A549 (cell line): Measurements from ENCODE around the gene PCGF6. TPM values are rescaled to one million over a fixed set of nuclear protein-coding genes. Genes with fewer than 3 reads are reported as not detected.

Experiments
- ATAC-seq, 2 experiments: fragments of 200-7000 bp in 1 of 2; fragments of >200 bp in 1 of 2; cut with Nextera tagmentation in 1 of 2; cut with Tn5 transposase in 1 of 2; 3 replicates each; pipeline versions ENCODE4 v1.8.0 to v1.9.1; 2018 to 2020; ENCODE audit warnings: mild to moderate bottlenecking in 1 of 2, moderate library complexity in 1 of 2
- CTCF ChIA-PET: fragments of 300-600 bp; sonication (Branson Sonifier 250); formaldehyde crosslinking; extraction: SDS; loops from one replicate; lab custom pipeline; 2021; ENCODE audit warnings: antibody characterized with exemption, inconsistent platforms; lab: Yijun Ruan, JAX
- POLR2A ChIA-PET: fragments of 350-600 bp; formaldehyde crosslinking; extraction: SDS; loops from one replicate; lab custom pipeline; 2021; ENCODE audit warnings: antibody characterized with exemption, inconsistent platforms; lab: Yijun Ruan, JAX
- DNase-seq, 2 experiments: peaks; one replicate each; pipeline versions ENCODE4 v3.0.0 to v3.0.0-alpha.2; 2011 to 2016; ENCODE audit warnings: low read depth in 1 of 2, low spot score in 1 of 2
- FAIRE-seq: peaks from 2 replicates; lab custom pipeline; 2011; peaks lifted over from hg19 to GRCh38; lab: Jason Lieb, UNC
- H3K27ac ChIP-seq, 2 experiments: fragments of >200 bp; sonication (Bioruptor Twin); formaldehyde crosslinking; 3 replicates each; pipeline ENCODE4 v1.5.1; 2016 to 2017
- H3K4me1 ChIP-seq: fragments of >200 bp; sonication (Bioruptor Twin); formaldehyde crosslinking; 3 replicates; pipeline ENCODE4 v1.6.1; 2016
- H3K4me2 ChIP-seq: fragments of >200 bp; sonication (Bioruptor Twin); formaldehyde crosslinking; 3 replicates; pipeline ENCODE4 v1.6.1; 2016
- H3K4me3 ChIP-seq: fragments of >200 bp; sonication (Bioruptor Twin); formaldehyde crosslinking; 3 replicates; pipeline ENCODE4 v1.5.1; 2016
- H3K9me3 ChIP-seq: fragments of >200 bp; sonication (Bioruptor Twin); formaldehyde crosslinking; 3 replicates; pipeline ENCODE4 v1.6.1; 2016
- CBX2 ChIP-seq: fragments of 200-600 bp; sonication (generic); IDR thresholded peaks from 2 replicates; pipeline ENCODE4 v1.6.1; 2016; ENCODE audit warnings: low read depth, mild to moderate bottlenecking, borderline replicate concordance
- CEBPB ChIP-seq, 2 experiments: fragments of >200 bp in 1 of 2; sonication (Bioruptor Twin) in 1 of 2; formaldehyde crosslinking in 1 of 2; IDR thresholded peaks; 2 replicates each; pipeline ENCODE4 v1.6.1; 2012 to 2016
- EHF ChIP-seq: fragments of 250-450 bp; sonication (Bioruptor Pico); IDR thresholded peaks from 2 replicates; pipeline ENCODE4 v1.5.0; 2020; ENCODE audit warnings: mild to moderate bottlenecking
- FOXS1 ChIP-seq: fragments of 250-450 bp; sonication (Bioruptor Pico); IDR thresholded peaks from 2 replicates; pipeline ENCODE4 v1.5.0; 2020; ENCODE audit warnings: mild to moderate bottlenecking, moderate library complexity
- GATA3 ChIP-seq: IDR thresholded peaks from 2 replicates; pipeline ENCODE4 v1.6.1; 2012; ENCODE audit warnings: borderline replicate concordance
- HEYL ChIP-seq: fragments of 250-450 bp; sonication (Bioruptor Pico); IDR thresholded peaks from 2 replicates; pipeline ENCODE4 v1.8.0; 2021; ENCODE audit warnings: mild to moderate bottlenecking, moderate library complexity
- HOXB5 ChIP-seq: fragments of 250-450 bp; sonication (Bioruptor Pico); IDR thresholded peaks from 2 replicates; pipeline ENCODE4 v1.5.0; 2020; ENCODE audit warnings: mild to moderate bottlenecking, moderate library complexity
- JUN ChIP-seq, 2 experiments: fragments of >200 bp; sonication (Bioruptor Twin); formaldehyde crosslinking; IDR thresholded peaks; 2 replicates in 1 of 2; 3 replicates in 1 of 2; pipeline ENCODE4 v1.6.1; 2016 to 2017
- KDM1A ChIP-seq: fragments of 200-600 bp; sonication (generic); IDR thresholded peaks from 2 replicates; pipeline ENCODE4 v1.6.1; 2016; ENCODE audit warnings: low read depth, mild to moderate bottlenecking
- MYC ChIP-seq: IDR thresholded peaks from 2 replicates; pipeline ENCODE4 v1.6.1; 2012; ENCODE audit warnings: mild to moderate bottlenecking, inconsistent platforms, low read length, improper control_type of control experiment, borderline replicate concordance
- POLR2AphosphoS2 ChIP-seq: conservative IDR thresholded peaks from 2 replicates; pipeline ENCODE4 v1.6.1; 2012; ENCODE audit warnings: low read length, improper control_type of control experiment, inconsistent platforms
- RNF2 ChIP-seq: fragments of 200-600 bp; sonication (generic); IDR thresholded peaks from 2 replicates; pipeline ENCODE4 v1.6.1; 2016; ENCODE audit warnings: low read depth, mild to moderate bottlenecking, antibody characterized with exemption, moderate library complexity, borderline replicate concordance
- SMC3 ChIP-seq: fragments of >200 bp; sonication (Bioruptor Twin); formaldehyde crosslinking; IDR thresholded peaks from 3 replicates; pipeline ENCODE4 v1.6.1; 2018; ENCODE audit warnings: inconsistent platforms
- SREBF2 ChIP-seq: fragments of 450-650 bp; IDR thresholded peaks from 2 replicates; pipeline ENCODE4 v1.6.1; 2014; ENCODE audit warnings: mild to moderate bottlenecking, moderate library complexity
- TFCP2L1 ChIP-seq: fragments of 250-450 bp; sonication (Bioruptor Pico); IDR thresholded peaks from 2 replicates; pipeline ENCODE4 v1.5.0; 2021; ENCODE audit warnings: mild to moderate bottlenecking
- ZFP36 ChIP-seq: fragments of 450-650 bp; IDR thresholded peaks from 2 replicates; pipeline ENCODE4 v1.6.1; 2014; ENCODE audit warnings: borderline replicate concordance; ENCODE audit not compliant: partially characterized antibody
- ZNF302 ChIP-seq: fragments of 250-450 bp; sonication (Bioruptor Pico); IDR thresholded peaks from 2 replicates; pipeline ENCODE4 v1.9.0; 2021; ENCODE audit warnings: inconsistent platforms, mild to moderate bottlenecking, moderate library complexity
- ZSCAN20 ChIP-seq: fragments of 250-450 bp; sonication (Bioruptor Pico); IDR thresholded peaks from 2 replicates; pipeline ENCODE4 v1.8.0; 2022; ENCODE audit warnings: mild to moderate bottlenecking, moderate library complexity
- WGBS: methylation state at CpG from one replicate; pipeline ENCODE4 v1.1.6; 2017; ENCODE audit errors: missing lambda C conversion rate; 5-methylcytosine and 5-hydroxymethylcytosine counted together
- polyA minus RNA-seq: library from RNA; depleted of rRNA, polyadenylated mRNA; stranded (reverse); fragments of >200 nt; gene quantifications from 2 replicates; pipeline ENCODE4 v1.2.3, GENCODE V29; 2011; rRNA and poly(A)+ RNA removed
- polyA plus RNA-seq, 4 experiments: library from polyadenylated mRNA; depleted of rRNA in 3 of 4; stranded (reverse); fragments of >200 nt; fragmentation: RNase III in 1 of 4; extraction: RNeasy Plus Mini Kit Qiagen cat#74134 plus additional on column Dnase treatment in 1 of 4; gene quantifications; 2 replicates in 3 of 4; 3 replicates in 1 of 4; pipeline ENCODE4 v1.2.3, GENCODE V29; 2011 to 2017
- TF ChIP-seq, protein P1 (sequence below): fragments of >200 bp; sonication (Bioruptor Twin); formaldehyde crosslinking; IDR thresholded peaks from 2 replicates; pipeline ENCODE4 v1.6.1; 2016
- TF ChIP-seq, protein P2 (sequence below): fragments of 450-650 bp; IDR thresholded peaks from 2 replicates; pipeline ENCODE4 v1.6.1; 2014; ENCODE audit warnings: antibody characterized with exemption
- TF ChIP-seq, protein P3 (sequence below): IDR thresholded peaks from 2 replicates; pipeline ENCODE4 v1.6.1; 2012
- TF ChIP-seq, protein P4 (sequence below): fragments of >200 bp; sonication (Bioruptor Twin); formaldehyde crosslinking; IDR thresholded peaks from 3 replicates; pipeline ENCODE4 v1.6.1; 2016
- TF ChIP-seq, protein P5 (sequence below): fragments of 200-600 bp; sonication (generic); IDR thresholded peaks from 2 replicates; pipeline ENCODE4 v1.6.1; 2016; ENCODE audit warnings: antibody characterized with exemption, mild to moderate bottlenecking, moderate library complexity
- TF ChIP-seq, protein P6 (sequence below): fragments of 150-350 bp; IDR thresholded peaks from 2 replicates; pipeline ENCODE4 v1.6.1; 2014; ENCODE audit warnings: low read depth, mild to moderate bottlenecking, low read length
- TF ChIP-seq, protein P7 (sequence below): fragments of 250-450 bp; sonication (Bioruptor Pico); IDR thresholded peaks from 2 replicates; pipeline ENCODE4 v1.5.0; 2021; ENCODE audit warnings: mild to moderate bottlenecking, moderate library complexity, borderline replicate concordance
- TF ChIP-seq, protein P8 (sequence below): IDR thresholded peaks from 2 replicates; pipeline ENCODE4 v1.6.1; 2012

Gene PCGF6, protein sequence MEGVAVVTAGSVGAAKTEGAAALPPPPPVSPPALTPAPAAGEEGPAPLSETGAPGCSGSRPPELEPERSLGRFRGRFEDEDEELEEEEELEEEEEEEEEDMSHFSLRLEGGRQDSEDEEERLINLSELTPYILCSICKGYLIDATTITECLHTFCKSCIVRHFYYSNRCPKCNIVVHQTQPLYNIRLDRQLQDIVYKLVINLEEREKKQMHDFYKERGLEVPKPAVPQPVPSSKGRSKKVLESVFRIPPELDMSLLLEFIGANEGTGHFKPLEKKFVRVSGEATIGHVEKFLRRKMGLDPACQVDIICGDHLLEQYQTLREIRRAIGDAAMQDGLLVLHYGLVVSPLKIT
- polyA plus RNA-seq (2011; rRNA removed) (11.8 and 17.6 TPM in 2 replicates), polyA plus RNA-seq (2017; fragmentation: RNase III; extraction: RNeasy Plus Mini Kit Qiagen cat#74134 plus additional on column Dnase treatment) (11.3 to 13.6 TPM (median 11.8 TPM) in 3 replicates), polyA minus RNA-seq (2.8 and 4.0 TPM in 2 replicates)
- 6.0 and 6.3 TPM in 2 replicates for polyA plus RNA-seq (2012; cell fraction: cytosol; rRNA removed)
- polyA plus RNA-seq (2012; cell fraction: nucleus; rRNA removed), result 2.8 and 3.1 TPM in 2 replicates

DNA sequence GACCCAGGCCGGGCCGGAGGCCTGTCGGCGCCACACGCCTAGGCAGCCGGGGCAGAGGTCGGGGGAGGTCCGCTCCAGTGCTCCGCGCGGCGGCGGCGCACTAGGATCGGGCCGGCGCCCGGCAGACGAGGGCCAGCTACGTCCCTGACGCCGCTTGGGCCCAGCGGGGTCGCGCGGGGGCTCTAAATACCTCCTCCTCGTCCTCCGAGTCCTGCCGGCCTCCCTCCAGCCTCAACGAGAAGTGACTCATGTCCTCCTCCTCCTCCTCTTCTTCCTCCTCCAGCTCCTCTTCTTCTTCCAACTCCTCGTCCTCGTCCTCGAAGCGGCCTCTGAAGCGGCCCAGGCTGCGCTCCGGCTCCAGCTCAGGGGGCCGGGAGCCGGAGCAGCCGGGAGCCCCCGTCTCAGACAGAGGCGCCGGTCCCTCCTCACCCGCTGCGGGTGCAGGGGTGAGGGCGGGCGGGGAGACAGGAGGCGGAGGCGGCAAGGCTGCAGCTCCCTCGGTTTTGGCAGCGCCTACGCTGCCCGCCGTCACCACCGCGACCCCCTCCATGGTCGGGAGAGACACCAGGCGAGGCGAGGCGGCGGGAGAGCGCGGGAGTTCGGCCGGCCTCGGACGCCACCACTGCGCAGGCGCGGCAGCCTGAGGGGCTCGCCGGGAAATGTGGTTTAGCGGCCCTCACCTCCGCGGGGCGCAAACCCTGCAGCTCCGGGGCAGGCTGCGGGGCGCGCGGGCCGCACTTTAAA, at the start of gene PCGF6:
Gene PCGF6 (minus strand): TSS at position 624 of the 744 bp plus-strand sequence. CDS start 74 bp downstream, at position 550.
- FAIRE-seq, result no peak
- POLR2A ChIA-PET, result interaction anchor here (0.9 to 2.6 kb wide), 3 partner anchors 10 to 18 kb away, joined by 4 to 8 read pairs (median 6); partner anchors contain the start of gene TAF5
- peak within 1 kb of the TSS; percentile 84 for H3K4me2 ChIP-seq
- no peak for TF ChIP-seq FOXS1
- no peak for TF ChIP-seq EHF (CRISPR knock-in tag)
- 0 out of 2 replicates have a peak, but pooled peaks have one; percentile 11 for TF ChIP-seq GATA3
- TF ChIP-seq KDM1A, result no peak
- no peak for TF ChIP-seq CEBPB (IDR thresholded peaks at IDR 0.05)
- TF ChIP-seq ZFP36, result no peak
- no peak for TF ChIP-seq MYC
- no peak for TF ChIP-seq CBX2
- no peak for TF ChIP-seq SMC3
- no peak for TF ChIP-seq HEYL (CRISPR knock-in tag)
- TF ChIP-seq, protein P1, sequence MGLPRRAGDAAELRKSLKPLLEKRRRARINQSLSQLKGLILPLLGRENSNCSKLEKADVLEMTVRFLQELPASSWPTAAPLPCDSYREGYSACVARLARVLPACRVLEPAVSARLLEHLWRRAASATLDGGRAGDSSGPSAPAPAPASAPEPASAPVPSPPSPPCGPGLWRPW, result no peak
- TF ChIP-seq RNF2, result no peak
- TF ChIP-seq, protein P2, sequence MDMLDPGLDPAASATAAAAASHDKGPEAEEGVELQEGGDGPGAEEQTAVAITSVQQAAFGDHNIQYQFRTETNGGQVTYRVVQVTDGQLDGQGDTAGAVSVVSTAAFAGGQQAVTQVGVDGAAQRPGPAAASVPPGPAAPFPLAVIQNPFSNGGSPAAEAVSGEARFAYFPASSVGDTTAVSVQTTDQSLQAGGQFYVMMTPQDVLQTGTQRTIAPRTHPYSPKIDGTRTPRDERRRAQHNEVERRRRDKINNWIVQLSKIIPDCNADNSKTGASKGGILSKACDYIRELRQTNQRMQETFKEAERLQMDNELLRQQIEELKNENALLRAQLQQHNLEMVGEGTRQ, result no peak
- no peak for TF ChIP-seq SREBF2
- TF ChIP-seq, protein P3, sequence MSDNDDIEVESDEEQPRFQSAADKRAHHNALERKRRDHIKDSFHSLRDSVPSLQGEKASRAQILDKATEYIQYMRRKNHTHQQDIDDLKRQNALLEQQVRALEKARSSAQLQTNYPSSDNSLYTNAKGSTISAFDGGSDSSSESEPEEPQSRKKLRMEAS, result peak; percentile 82
- TF ChIP-seq, protein P4, sequence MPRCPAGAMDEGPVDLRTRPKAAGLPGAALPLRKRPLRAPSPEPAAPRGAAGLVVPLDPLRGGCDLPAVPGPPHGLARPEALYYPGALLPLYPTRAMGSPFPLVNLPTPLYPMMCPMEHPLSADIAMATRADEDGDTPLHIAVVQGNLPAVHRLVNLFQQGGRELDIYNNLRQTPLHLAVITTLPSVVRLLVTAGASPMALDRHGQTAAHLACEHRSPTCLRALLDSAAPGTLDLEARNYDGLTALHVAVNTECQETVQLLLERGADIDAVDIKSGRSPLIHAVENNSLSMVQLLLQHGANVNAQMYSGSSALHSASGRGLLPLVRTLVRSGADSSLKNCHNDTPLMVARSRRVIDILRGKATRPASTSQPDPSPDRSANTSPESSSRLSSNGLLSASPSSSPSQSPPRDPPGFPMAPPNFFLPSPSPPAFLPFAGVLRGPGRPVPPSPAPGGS, result peak; percentile 39; the same call in 1 of the 3 replicates
- peak; percentile 35; the same call in 1 of the 2 replicates for TF ChIP-seq HOXB5 (CRISPR knock-in tag)
- peak; percentile 55 to 58; a peak in 3 of 5 replicates for TF ChIP-seq JUN (IDR thresholded peaks at IDR 0.05)
- TF ChIP-seq ZNF302 (CRISPR knock-in tag), result no peak
- no peak for TF ChIP-seq ZSCAN20 (CRISPR knock-in tag)
- TF ChIP-seq, protein P5, sequence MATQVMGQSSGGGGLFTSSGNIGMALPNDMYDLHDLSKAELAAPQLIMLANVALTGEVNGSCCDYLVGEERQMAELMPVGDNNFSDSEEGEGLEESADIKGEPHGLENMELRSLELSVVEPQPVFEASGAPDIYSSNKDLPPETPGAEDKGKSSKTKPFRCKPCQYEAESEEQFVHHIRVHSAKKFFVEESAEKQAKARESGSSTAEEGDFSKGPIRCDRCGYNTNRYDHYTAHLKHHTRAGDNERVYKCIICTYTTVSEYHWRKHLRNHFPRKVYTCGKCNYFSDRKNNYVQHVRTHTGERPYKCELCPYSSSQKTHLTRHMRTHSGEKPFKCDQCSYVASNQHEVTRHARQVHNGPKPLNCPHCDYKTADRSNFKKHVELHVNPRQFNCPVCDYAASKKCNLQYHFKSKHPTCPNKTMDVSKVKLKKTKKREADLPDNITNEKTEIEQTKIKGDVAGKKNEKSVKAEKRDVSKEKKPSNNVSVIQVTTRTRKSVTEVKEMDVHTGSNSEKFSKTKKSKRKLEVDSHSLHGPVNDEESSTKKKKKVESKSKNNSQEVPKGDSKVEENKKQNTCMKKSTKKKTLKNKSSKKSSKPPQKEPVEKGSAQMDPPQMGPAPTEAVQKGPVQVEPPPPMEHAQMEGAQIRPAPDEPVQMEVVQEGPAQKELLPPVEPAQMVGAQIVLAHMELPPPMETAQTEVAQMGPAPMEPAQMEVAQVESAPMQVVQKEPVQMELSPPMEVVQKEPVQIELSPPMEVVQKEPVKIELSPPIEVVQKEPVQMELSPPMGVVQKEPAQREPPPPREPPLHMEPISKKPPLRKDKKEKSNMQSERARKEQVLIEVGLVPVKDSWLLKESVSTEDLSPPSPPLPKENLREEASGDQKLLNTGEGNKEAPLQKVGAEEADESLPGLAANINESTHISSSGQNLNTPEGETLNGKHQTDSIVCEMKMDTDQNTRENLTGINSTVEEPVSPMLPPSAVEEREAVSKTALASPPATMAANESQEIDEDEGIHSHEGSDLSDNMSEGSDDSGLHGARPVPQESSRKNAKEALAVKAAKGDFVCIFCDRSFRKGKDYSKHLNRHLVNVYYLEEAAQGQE, result no peak
- TF ChIP-seq, protein P6, sequence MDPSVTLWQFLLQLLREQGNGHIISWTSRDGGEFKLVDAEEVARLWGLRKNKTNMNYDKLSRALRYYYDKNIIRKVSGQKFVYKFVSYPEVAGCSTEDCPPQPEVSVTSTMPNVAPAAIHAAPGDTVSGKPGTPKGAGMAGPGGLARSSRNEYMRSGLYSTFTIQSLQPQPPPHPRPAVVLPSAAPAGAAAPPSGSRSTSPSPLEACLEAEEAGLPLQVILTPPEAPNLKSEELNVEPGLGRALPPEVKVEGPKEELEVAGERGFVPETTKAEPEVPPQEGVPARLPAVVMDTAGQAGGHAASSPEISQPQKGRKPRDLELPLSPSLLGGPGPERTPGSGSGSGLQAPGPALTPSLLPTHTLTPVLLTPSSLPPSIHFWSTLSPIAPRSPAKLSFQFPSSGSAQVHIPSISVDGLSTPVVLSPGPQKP, result no peak
- TF ChIP-seq, protein P7, sequence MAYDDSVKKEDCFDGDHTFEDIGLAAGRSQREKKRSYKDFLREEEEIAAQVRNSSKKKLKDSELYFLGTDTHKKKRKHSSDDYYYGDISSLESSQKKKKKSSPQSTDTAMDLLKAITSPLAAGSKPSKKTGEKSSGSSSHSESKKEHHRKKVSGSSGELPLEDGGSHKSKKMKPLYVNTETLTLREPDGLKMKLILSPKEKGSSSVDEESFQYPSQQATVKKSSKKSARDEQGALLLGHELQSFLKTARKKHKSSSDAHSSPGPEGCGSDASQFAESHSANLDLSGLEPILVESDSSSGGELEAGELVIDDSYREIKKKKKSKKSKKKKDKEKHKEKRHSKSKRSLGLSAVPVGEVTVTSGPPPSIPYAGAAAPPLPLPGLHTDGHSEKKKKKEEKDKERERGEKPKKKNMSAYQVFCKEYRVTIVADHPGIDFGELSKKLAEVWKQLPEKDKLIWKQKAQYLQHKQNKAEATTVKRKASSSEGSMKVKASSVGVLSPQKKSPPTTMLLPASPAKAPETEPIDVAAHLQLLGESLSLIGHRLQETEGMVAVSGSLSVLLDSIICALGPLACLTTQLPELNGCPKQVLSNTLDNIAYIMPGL (CRISPR knock-in tag), result no peak
- no peak for TF ChIP-seq TFCP2L1 (CRISPR knock-in tag)
- TF ChIP-seq, protein P8, sequence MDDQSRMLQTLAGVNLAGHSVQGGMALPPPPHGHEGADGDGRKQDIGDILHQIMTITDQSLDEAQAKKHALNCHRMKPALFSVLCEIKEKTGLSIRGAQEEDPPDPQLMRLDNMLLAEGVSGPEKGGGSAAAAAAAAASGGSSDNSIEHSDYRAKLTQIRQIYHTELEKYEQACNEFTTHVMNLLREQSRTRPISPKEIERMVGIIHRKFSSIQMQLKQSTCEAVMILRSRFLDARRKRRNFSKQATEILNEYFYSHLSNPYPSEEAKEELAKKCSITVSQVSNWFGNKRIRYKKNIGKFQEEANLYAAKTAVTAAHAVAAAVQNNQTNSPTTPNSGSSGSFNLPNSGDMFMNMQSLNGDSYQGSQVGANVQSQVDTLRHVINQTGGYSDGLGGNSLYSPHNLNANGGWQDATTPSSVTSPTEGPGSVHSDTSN, result no peak
- no peak for TF ChIP-seq POLR2AphosphoS2

More for the DNA sequence above, at the start of gene PCGF6:
- peak within 1 kb of the TSS; percentile 76 for H3K4me3 ChIP-seq
- no peaks in the 10 kb centered on the region for H3K9me3 ChIP-seq
- 1% methylated on average over 54 of the region's 82 CpGs for WGBS
- peaks cover 10% of the 10 kb centered on the region; the same call in 2 of the 3 replicates for H3K4me1 ChIP-seq
- CTCF ChIA-PET, result interaction anchor here (0.8 to 2.3 kb wide), 4 partner anchors 10 to 17 kb away, joined by 3 to 12 read pairs (median 4); no protein-coding TSS in a partner anchor
- H3K27ac ChIP-seq, result peak within 1 kb of the TSS; percentile 88 to 97
- DNase-seq (peak; percentile 85 to 90), ATAC-seq (peak; percentile 97 to 98)
